Pancreas (tissue), 10 donors: Measurements from ENCODE around the gene SNX30. TPM values are rescaled to one million over a fixed set of nuclear protein-coding genes. Genes with fewer than 3 reads are reported as not detected.

Experiments
- ATAC-seq, 4 donors: fragments of 200-7000 bp; cut with Tn5 transposase; one replicate each; pipeline versions ENCODE4 v1.8.0 to v1.9.1; 2020; ENCODE audit warnings: mild to moderate bottlenecking in 4 of 4, moderate library complexity in 4 of 4
- DNase-seq, 6 donors: peaks; one replicate each; pipeline ENCODE4 v3.0.0-alpha.2; 2020
- FAIRE-seq: peaks from 2 replicates; lab custom pipeline; 2012; peaks lifted over from hg19 to GRCh38; lab: Jason Lieb, UNC
- H3K27ac ChIP-seq, 4 donors: fragments of 200-600 bp; sonication (generic); 1 replicate in 3 of 4; 2 replicates in 1 of 4; pipeline versions ENCODE4 v1.5.0 to v1.8.0; 2020
- H3K27me3 ChIP-seq, 4 donors: fragments of 200-600 bp; one replicate each; pipeline ENCODE4 v1.8.0; 2021
- H3K36me3 ChIP-seq, 3 donors: fragments of 200-600 bp; sonication (generic) in 1 of 3; one replicate each; pipeline versions ENCODE4 v1.5.0 to v1.8.0; 2020 to 2021
- H3K4me1 ChIP-seq, 3 donors: fragments of 200-600 bp; one replicate each; pipeline ENCODE4 v1.8.0; 2021
- H3K4me3 ChIP-seq, 4 donors: fragments of 200-600 bp; sonication (generic) in 2 of 4; one replicate each; pipeline versions ENCODE4 v1.5.0 to v1.8.0; 2020 to 2021
- H3K9me3 ChIP-seq, 4 donors: fragments of 200-600 bp; one replicate each; pipeline ENCODE4 v1.8.0; 2021
- CTCF ChIP-seq, 4 donors: fragments of 200-600 bp; sonication (generic) in 3 of 4; IDR thresholded peaks; one replicate each; pipeline versions ENCODE4 v1.5.0 to v1.8.0; 2021; ENCODE audit warnings: antibody characterized with exemption in 4 of 4
- WGBS, 2 donors: extraction: QIAGEN DNeasy Blood & Tissue Kit; methylation state at CpG; one replicate each; pipeline ENCODE4 v1.1.7; 2013; 5-methylcytosine and 5-hydroxymethylcytosine counted together
- intact Hi-C, 3 donors: fragments of 100-400 bp; cut with DNase I; formaldehyde crosslinking; loops; one replicate each; pipeline versions ENCODE4 v1.11.1 to v1.14.2; 2022
- polyA plus RNA-seq, 2 donors: library from polyadenylated mRNA; stranded (reverse); fragments of 200-250 nt; gene quantifications; one replicate each; pipeline ENCODE4 v1.2.3, GENCODE V29; 2013
- total RNA-seq, 6 donors: library from RNA; stranded (reverse); fragmentation: NEBNext Ultra II Directional in 4 of 6; extraction: Animal tissue kit (Norgen Biotek cat#: 25700) in 4 of 6; gene quantifications; one replicate each; pipeline versions ENCODE4 v1.2.1 to v1.2.4, GENCODE V29; 2021 to 2023
- donor health status: healthy with polysubstance abuse.
- donor health status: DM: no; HTN: no; CAD: no; lungs with moderate emphysema.
- donor health status: DM: no; HTN: no; CAD: no.
- donor health status: control.
- donor health status: control.
- donor health status: Bipolar disorder and iron deficiency.
- donor health status: DM: yes; HTN: yes; CAD: no.
- donor health status: DM: no; HTN: no; CAD: no.
- donor health status: DM: no; HTN: no; CAD: no.
- donor health status: DM: yes; HTN: yes; CAD: no.

Gene SNX30
- total and polyA plus RNA-seq, 8 donors: 2.1 to 8.2 (median 4.1) TPM

- FAIRE-seq: no peak
Measured at GRCh38 chr9:112819635-112820496, 69.3 kb downstream of the SNX30 start.

GRCh38 chr9:112820881-112821280 is 70.3 kb downstream of the SNX30 start:
- Histone ChIP-seq H3K27ac (no peak overlapping the region), H3K4me1 (no peaks in the 10 kb centered on the region), H3K27me3 (no peaks in the 10 kb centered on the region), H3K4me3 (no peak overlapping the region), H3K9me3 (no peaks in the 10 kb centered on the region), H3K36me3 (no peaks in the 10 kb centered on the region)
- no peak for TF ChIP-seq CTCF (IDR thresholded peaks at IDR 0.05)
- WGBS, 2 donors: 81 to 87% methylated on average over 4 of the region's 4 CpGs
- ATAC-seq: no peak
- intact Hi-C loops: no loop called here
- no peak for FAIRE-seq
- no peak for DNase-seq

More at GRCh38 chr9:112819635-112820496, 69.3 kb downstream of the SNX30 start:
- 37 to 49% methylated on average over 7 of the region's 7 CpGs for WGBS, 2 donors
- ATAC-seq: peak; percentile 86 to 96 (median 94)
- Histone ChIP-seq H3K4me1 (no peaks in the 10 kb centered on the region), H3K36me3 (no peaks in the 10 kb centered on the region), H3K4me3 (no peak overlapping the region), H3K27ac (no peak overlapping the region), H3K9me3 (no peaks in the 10 kb centered on the region), H3K27me3 (no peaks in the 10 kb centered on the region)
- intact Hi-C loops: no loop called here
- peak in 3 of 6 donors; percentile 27 to 35 (median 28) for DNase-seq
- TF ChIP-seq CTCF (IDR thresholded peaks at IDR 0.05): peak; percentile 48 to 60 (median 52)

DNA sequence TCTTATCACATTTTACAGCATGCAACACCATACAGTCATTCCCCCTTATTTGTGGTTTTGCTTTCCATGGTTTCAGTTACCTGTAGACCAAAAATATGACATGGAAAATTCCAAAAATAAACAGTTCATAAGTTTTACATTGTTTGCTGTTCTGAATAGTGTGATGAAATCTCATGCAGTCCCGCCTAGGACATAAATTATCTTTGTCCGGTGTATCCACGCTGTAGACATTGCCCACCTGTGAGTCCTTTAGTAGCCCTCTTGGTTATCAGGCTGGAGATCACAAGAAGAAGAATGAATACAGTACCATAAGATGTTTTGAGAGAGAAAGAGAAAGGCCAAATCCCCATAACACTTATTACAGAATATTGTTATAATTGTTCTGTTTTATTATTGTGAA is 72.1 kb downstream of the SNX30 start:
- FAIRE-seq (no peak), DNase-seq (no peak), ATAC-seq (no peak)
- H3K27ac ChIP-seq: no peak overlapping the region
- H3K9me3 ChIP-seq: no peaks in the 10 kb centered on the region
- intact Hi-C loops: no loop called here
- no peak overlapping the region for H3K4me3 ChIP-seq
- H3K27me3 ChIP-seq: no peaks in the 10 kb centered on the region
- no peak for TF ChIP-seq CTCF (IDR thresholded peaks at IDR 0.05)
- H3K36me3 ChIP-seq: no peaks in the 10 kb centered on the region
- WGBS, 2 donors: 87 to 95% methylated on average over 3 of the region's 3 CpGs
- H3K4me1 ChIP-seq: no peaks in the 10 kb centered on the region

DNA sequence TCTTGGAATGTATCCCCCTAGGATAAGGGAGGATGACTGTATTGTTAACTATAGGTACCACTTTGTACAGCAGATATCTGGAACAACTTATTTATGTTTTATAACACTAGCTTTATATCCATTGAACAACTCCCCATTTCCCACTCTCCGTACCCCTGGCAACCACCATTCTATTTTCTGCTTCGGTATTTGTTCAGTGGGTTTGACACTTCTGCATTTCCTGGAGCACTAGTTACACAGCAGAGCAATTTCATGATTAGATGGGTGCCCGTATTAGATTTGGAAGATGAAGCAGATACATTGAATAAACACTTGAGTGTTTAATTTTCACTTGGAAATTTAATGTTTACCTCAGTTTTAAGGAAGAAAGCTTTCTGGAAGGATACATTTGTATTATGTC is 72.7 kb downstream of the SNX30 start:
- H3K36me3 ChIP-seq: no peaks in the 10 kb centered on the region
- H3K4me3 ChIP-seq: no peak overlapping the region
- H3K27me3 ChIP-seq: no peaks in the 10 kb centered on the region
- ATAC-seq (peak in 2 of 4 donors; percentile 36 to 41), FAIRE-seq (no peak), DNase-seq (no peak)
- intact Hi-C loops: no loop called here
- WGBS, 2 donors: 61 to 70% methylated on average over 3 of the region's 3 CpGs
- H3K27ac ChIP-seq: no peak overlapping the region
- no peaks in the 10 kb centered on the region for H3K9me3 ChIP-seq
- no peak for TF ChIP-seq CTCF (IDR thresholded peaks at IDR 0.05)
- no peaks in the 10 kb centered on the region for H3K4me1 ChIP-seq
